OCI-LY1 (cell line): Measurements from ENCODE around the gene LPAR3.

Source experiments
- H2AFZ ChIP-seq: fragments of 200-600 bp; sonication (generic), shearing (Covaris generic); 2 replicates; pipeline ENCODE4 v1.6.0; 2014; ENCODE audit warnings: antibody characterized with exemption, mild to moderate bottlenecking, low read length
- H3F3A ChIP-seq: fragments of 200-600 bp; sonication (generic), shearing (Covaris generic); 2 replicates; pipeline ENCODE4 v1.6.0; 2014; ENCODE audit warnings: mild to moderate bottlenecking, antibody characterized with exemption, low read length, moderate library complexity; ENCODE audit not compliant: insufficient read depth
- H3K27ac ChIP-seq: fragments of 200-600 bp; sonication (generic); 2 replicates; pipeline ENCODE4 v1.5.1; 2014; ENCODE audit warnings: low read length, mixed run types, mild to moderate bottlenecking, low read depth; ENCODE audit not compliant: poor library complexity, severe bottlenecking
- H3K27me3 ChIP-seq: fragments of 200-600 bp; sonication (generic); 2 replicates; pipeline ENCODE4 v1.6.0; 2014; ENCODE audit warnings: antibody characterized with exemption, mild to moderate bottlenecking, low read length, moderate library complexity; ENCODE audit not compliant: insufficient read depth
- H3K36me3 ChIP-seq: fragments of 200-600 bp; sonication (generic); 2 replicates; pipeline ENCODE4 v1.6.1; 2014; ENCODE audit warnings: mild to moderate bottlenecking, antibody characterized with exemption, low read length, moderate library complexity, mixed read lengths; ENCODE audit not compliant: insufficient read depth
- H3K4me1 ChIP-seq: fragments of 200-600 bp; sonication (generic); 2 replicates; pipeline ENCODE4 v1.5.1; 2014; ENCODE audit warnings: mild to moderate bottlenecking, low read length, moderate library complexity; ENCODE audit not compliant: insufficient read depth, severe bottlenecking
- H3K4me2 ChIP-seq: fragments of 200-600 bp; sonication (generic), shearing (Covaris generic); 2 replicates; pipeline ENCODE4 v1.6.1; 2014; ENCODE audit warnings: low read length
- H3K4me3 ChIP-seq: fragments of 200-600 bp; sonication (generic); 2 replicates; pipeline ENCODE4 v1.5.1; 2014; ENCODE audit warnings: low read length, low read depth, mild to moderate bottlenecking, mixed read lengths; ENCODE audit not compliant: poor library complexity, severe bottlenecking
- H3K79me2 ChIP-seq: fragments of 200-600 bp; shearing (Covaris generic); 2 replicates; pipeline ENCODE4 v1.6.1; 2016; ENCODE audit warnings: mixed run types, low read length, mixed read lengths; ENCODE audit not compliant: insufficient read depth
- H3K9ac ChIP-seq: fragments of 200-600 bp; sonication (generic), shearing (Covaris generic); 2 replicates; pipeline ENCODE4 v1.6.1; 2014; ENCODE audit warnings: mild to moderate bottlenecking, low read length, mixed read lengths
- H3K9me2 ChIP-seq: fragments of 200-600 bp; sonication (generic), shearing (Covaris generic); 2 replicates; pipeline ENCODE4 v1.6.1; 2014; ENCODE audit warnings: low read depth, mild to moderate bottlenecking, low read length, mixed read lengths
- H3K9me3 ChIP-seq: fragments of 200-600 bp; shearing (Covaris generic); 2 replicates; pipeline ENCODE4 v1.6.1; 2014; ENCODE audit warnings: low read length, mixed read lengths
- H4K20me1 ChIP-seq: fragments of 200-600 bp; sonication (generic), shearing (Covaris generic); 2 replicates; pipeline ENCODE4 v1.6.0; 2016; ENCODE audit warnings: mild to moderate bottlenecking, low read length; ENCODE audit not compliant: insufficient read depth
- CTCF ChIP-seq: fragments of 200-600 bp; sonication (generic), shearing (Covaris generic); IDR thresholded peaks from 2 replicates; pipeline ENCODE4 v1.5.1; 2017; ENCODE audit warnings: mild to moderate bottlenecking, antibody characterized with exemption, low read length, moderate library complexity, mixed read lengths
- EZH2 ChIP-seq: fragments of 200-600 bp; sonication (generic), shearing (Covaris generic); IDR thresholded peaks from 2 replicates; pipeline ENCODE4 v1.8.0; 2017; ENCODE audit warnings: borderline replicate concordance, mixed run types, mild to moderate bottlenecking, antibody characterized with exemption, low read length, moderate library complexity, mixed read lengths

Gene LPAR3

GRCh38 chr1:84771895-84772294 lies 121.1 kb downstream of the LPAR3 start:
- H4K20me1 ChIP-seq: no peaks in the 10 kb centered on the region
- H3K9ac ChIP-seq: no peak overlapping the region
- no peaks in the 10 kb centered on the region for H3K79me2 ChIP-seq
- H3K4me2 ChIP-seq: no peak overlapping the region
- no peak overlapping the region for H3K27ac ChIP-seq
- no peaks in the 10 kb centered on the region for H3K9me2 ChIP-seq
- no peaks in the 10 kb centered on the region for H3K27me3 ChIP-seq
- H3K4me3 ChIP-seq: no peak overlapping the region
- TF ChIP-seq EZH2 (no peak), CTCF (no peak)
- no peaks in the 10 kb centered on the region for H3K36me3 ChIP-seq
- no peaks in the 10 kb centered on the region for H3F3A ChIP-seq
- H3K9me3 ChIP-seq: no peaks in the 10 kb centered on the region
- no peaks in the 10 kb centered on the region for H3K4me1 ChIP-seq
- no peak overlapping the region for H2AFZ ChIP-seq

GRCh38 chr1:84770481-84770880 lies 122.5 kb downstream of the LPAR3 start:
- Histone ChIP-seq H3K4me1 (no peaks in the 10 kb centered on the region), H3K4me2 (no peak overlapping the region), H3K36me3 (no peaks in the 10 kb centered on the region), H3K27ac (no peak overlapping the region), H3K4me3 (no peak overlapping the region), H3K27me3 (no peaks in the 10 kb centered on the region; the same call in 1 of the 2 replicates), H3K79me2 (no peaks in the 10 kb centered on the region), H3K9me2 (no peaks in the 10 kb centered on the region), H2AFZ (no peak overlapping the region), H3K9ac (no peak overlapping the region), H3F3A (no peaks in the 10 kb centered on the region), H4K20me1 (no peaks in the 10 kb centered on the region), H3K9me3 (no peaks in the 10 kb centered on the region)
- TF ChIP-seq CTCF (no peak), EZH2 (no peak)

GRCh38 chr1:84769636-84770035 lies 123.4 kb downstream of the LPAR3 start:
- no peaks in the 10 kb centered on the region for H3K36me3 ChIP-seq
- H3F3A ChIP-seq: no peaks in the 10 kb centered on the region
- TF ChIP-seq CTCF (no peak), EZH2 (no peak)
- no peak overlapping the region for H3K27ac ChIP-seq
- H3K9me2 ChIP-seq: no peaks in the 10 kb centered on the region
- H3K79me2 ChIP-seq: no peaks in the 10 kb centered on the region
- H3K4me1 ChIP-seq: no peaks in the 10 kb centered on the region
- H3K9ac ChIP-seq: no peak overlapping the region
- no peaks in the 10 kb centered on the region for H4K20me1 ChIP-seq
- H2AFZ ChIP-seq: no peak overlapping the region
- no peak overlapping the region for H3K4me3 ChIP-seq
- peaks cover 3% of the 10 kb centered on the region; the same call in 1 of the 2 replicates for H3K27me3 ChIP-seq
- no peaks in the 10 kb centered on the region for H3K9me3 ChIP-seq
- H3K4me2 ChIP-seq: no peak overlapping the region
